Cortex of kidney (tissue), 1 donor: Measurements from ENCODE around the gene TLCD2.
"Not testable (repeated sequence)": the region's sequence is repeated elsewhere in the genome, so short reads cannot be mapped to it uniquely, and the experiment has no call there.

Source experiments
- DNase-seq: peaks from one replicate; lab custom pipeline; 2025; lab: John Stamatoyannopoulos, UW

The TLCD2 gene

GRCh38 chr17:1716076-1716911 lies 6.1 kb upstream of the TLCD2 start:
- DNase-seq = peak; percentile 76

- no peak for DNase-seq
Observed at GRCh38 chr17:1715803-1716075, 5.6 kb upstream of the TLCD2 start.

GRCh38 chr17:1714980-1715802 lies 5.0 kb upstream of the TLCD2 start:
- no peak for DNase-seq

GRCh38 chr17:1714427-1714979 lies 4.3 kb upstream of the TLCD2 start:
- no peak for DNase-seq

GRCh38 chr17:1713878-1714426 lies 3.8 kb upstream of the TLCD2 start:
- no peak for DNase-seq

- DNase-seq = no peak
Observed at GRCh38 chr17:1713160-1713877, 3.1 kb upstream of the TLCD2 start.

GRCh38 chr17:1712271-1712670 lies 2.1 kb upstream of the TLCD2 start:
- DNase-seq = no peak

- no peak for DNase-seq
Observed at GRCh38 chr17:1711804-1712203, 1.6 kb upstream of the TLCD2 start.

GRCh38 chr17:1710807-1711553 lies 803 bp upstream of the TLCD2 start:
- DNase-seq = no peak

GRCh38 chr17:1709403-1709951 lies 700 bp downstream of the TLCD2 start:
- DNase-seq = no peak

- not testable (repeated sequence) for DNase-seq
Observed at GRCh38 chr17:1708791-1709346, 1.3 kb downstream of the TLCD2 start.

- no peak for DNase-seq
Observed at GRCh38 chr17:1707107-1707506, 3.1 kb downstream of the TLCD2 start.

- DNase-seq = no peak
Observed at GRCh38 chr17:1705004-1705403, 5.2 kb downstream of the TLCD2 start.

- no peak for DNase-seq
Observed at GRCh38 chr17:1703063-1703462, 7.1 kb downstream of the TLCD2 start.

GRCh38 chr17:1699891-1700290 lies 10.3 kb downstream of the TLCD2 start:
- DNase-seq = not testable (repeated sequence)

GRCh38 chr17:1697681-1698080 lies 12.5 kb downstream of the TLCD2 start:
- DNase-seq = no peak

- no peak for DNase-seq
Observed at GRCh38 chr17:1695365-1695764, 14.8 kb downstream of the TLCD2 start.

- no peak for DNase-seq
Observed at GRCh38 chr17:1693339-1693738, 16.8 kb downstream of the TLCD2 start.

- no peak for DNase-seq
Observed at GRCh38 chr17:1690544-1691221, 19.5 kb downstream of the TLCD2 start.

GRCh38 chr17:1688405-1688804 lies 21.8 kb downstream of the TLCD2 start:
- not testable (repeated sequence) for DNase-seq
